Epithelial cell of esophagus (primary cell): ENCODE results near the gene SPATA9.

Experiments
- DNase-seq: peaks from one replicate; pipeline ENCODE4 v3.0.0; 2010; ENCODE audit warnings: low read depth
- H3K4me3 ChIP-seq: 2 replicates; pipeline ENCODE4 v1.5.1; 2011; ENCODE audit warnings: mild to moderate bottlenecking, low read length, control low read depth
- CTCF ChIP-seq: IDR thresholded peaks from 2 replicates; pipeline ENCODE4 v1.5.1; 2011; ENCODE audit warnings: low read depth, mild to moderate bottlenecking, low read length, control low read depth, inconsistent platforms; ENCODE audit not compliant: insufficient read depth; ENCODE audit errors: missing control alignments

SPATA9 gene

DNA sequence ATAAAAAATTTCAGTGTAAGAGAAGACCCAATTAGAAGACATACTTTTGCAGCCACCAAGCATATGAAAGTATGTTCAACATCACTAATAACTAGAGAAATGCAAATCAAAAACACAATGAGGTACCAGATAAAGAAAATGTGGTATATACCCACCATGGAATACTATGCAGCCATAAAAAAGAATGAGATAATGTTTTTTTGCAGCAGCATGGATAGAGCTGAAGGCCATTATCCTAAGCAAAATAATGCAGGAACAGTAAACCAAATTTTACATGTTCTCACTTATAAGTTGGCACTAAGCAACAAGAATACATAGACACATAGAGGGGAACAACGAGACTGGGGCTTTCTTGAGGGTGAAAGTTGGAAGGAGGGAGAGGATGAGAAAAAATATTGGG lies 6.9 kb upstream of the SPATA9 start:
- H3K4me3 ChIP-seq: no peak overlapping the region
- TF ChIP-seq CTCF: no peak
- DNase-seq: no peak

DNA sequence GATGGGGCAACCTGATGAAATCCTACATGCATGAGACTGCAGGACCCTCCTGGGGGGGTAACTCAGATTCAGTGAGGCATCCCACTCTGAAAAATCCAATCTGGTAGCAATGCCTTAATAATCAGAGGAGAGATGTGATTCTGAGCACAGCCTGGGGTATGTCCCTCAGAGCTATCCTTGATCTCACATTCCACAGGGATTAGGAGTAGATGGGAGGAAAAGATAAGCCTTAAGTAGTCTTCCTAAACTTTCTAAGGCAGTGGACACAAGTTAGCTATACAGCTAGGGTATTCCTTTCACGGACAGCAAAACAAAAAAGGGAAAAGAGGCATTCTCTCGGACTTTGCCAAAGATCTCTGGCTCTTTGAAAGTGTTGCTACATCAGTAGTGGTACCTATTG lies 3.9 kb upstream of the SPATA9 start:
- H3K4me3 ChIP-seq: no peak overlapping the region
- TF ChIP-seq CTCF: no peak
- no peak for DNase-seq

GRCh38 chr5:95684361-95684760 lies 1.6 kb upstream of the SPATA9 start:
- TF ChIP-seq CTCF: no peak
- DNase-seq: no peak
- H3K4me3 ChIP-seq: no peak overlapping the region

DNA sequence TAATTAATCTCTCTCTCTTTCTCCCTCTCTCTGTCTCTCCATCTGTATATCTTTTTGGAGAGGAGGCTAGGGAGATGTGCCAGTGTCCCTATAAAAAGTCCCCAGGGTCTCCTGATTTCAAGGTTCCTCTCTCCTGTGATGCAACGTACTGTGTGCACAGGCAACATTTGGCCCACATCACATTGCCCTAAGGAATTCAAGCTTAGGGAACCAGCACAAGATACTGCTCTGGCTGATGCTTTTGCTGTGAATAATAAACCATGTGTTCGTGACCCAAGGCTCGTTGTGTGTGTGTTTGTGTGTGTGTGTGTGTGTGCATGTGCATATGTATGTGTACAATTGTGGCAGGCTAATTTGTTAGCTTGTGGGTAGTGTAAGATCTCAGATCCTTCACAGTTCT lies 9.7 kb downstream of the SPATA9 start:
- no peak for DNase-seq
- TF ChIP-seq CTCF: no peak
- no peak overlapping the region for H3K4me3 ChIP-seq

- no peak overlapping the region for H3K4me3 ChIP-seq
- no peak for TF ChIP-seq CTCF
- no peak for DNase-seq
Measured at GRCh38 chr5:95672641-95673040, 10.2 kb downstream of the SPATA9 start.

DNA sequence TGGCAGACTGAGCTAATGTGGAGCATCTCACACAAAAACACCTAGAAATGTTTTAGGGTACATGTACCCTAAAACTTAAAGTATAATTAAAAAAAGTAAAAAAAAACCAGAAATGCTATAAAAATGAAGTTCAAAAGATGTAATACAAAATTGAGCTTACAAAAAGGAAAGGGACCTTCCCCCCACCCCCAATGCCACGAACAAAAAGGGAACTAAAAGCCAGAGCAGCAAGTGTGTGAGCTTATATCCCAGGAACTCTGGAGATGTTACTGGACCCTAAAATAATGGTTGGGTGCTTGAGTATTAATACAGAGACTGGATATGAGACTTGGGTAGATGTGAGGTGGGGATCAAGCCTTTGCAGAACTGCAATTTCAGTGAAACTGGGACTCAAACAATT lies 11.0 kb downstream of the SPATA9 start:
- TF ChIP-seq CTCF: no peak
- H3K4me3 ChIP-seq: no peak overlapping the region
- DNase-seq: no peak

- DNase-seq: no peak
- no peak for TF ChIP-seq CTCF
- no peak overlapping the region for H3K4me3 ChIP-seq
Measured at GRCh38 chr5:95670568-95670967, 12.2 kb downstream of the SPATA9 start.
